ENCODE results near the gene TM9SF1. TPM values are rescaled to one million over a fixed set of nuclear protein-coding genes. Genes with fewer than 3 reads are reported as not detected.
A peak's percentile ranks its signal among the peaks of the same experiment; 100 is the strongest.

TM9SF1 gene
- total and polyA plus RNA-seq, 2 of the 13 experiments (the other 11 are each of a cell fraction or from before 2014, with no cell fraction given) = 83.2 to 110 TPM

DNA sequence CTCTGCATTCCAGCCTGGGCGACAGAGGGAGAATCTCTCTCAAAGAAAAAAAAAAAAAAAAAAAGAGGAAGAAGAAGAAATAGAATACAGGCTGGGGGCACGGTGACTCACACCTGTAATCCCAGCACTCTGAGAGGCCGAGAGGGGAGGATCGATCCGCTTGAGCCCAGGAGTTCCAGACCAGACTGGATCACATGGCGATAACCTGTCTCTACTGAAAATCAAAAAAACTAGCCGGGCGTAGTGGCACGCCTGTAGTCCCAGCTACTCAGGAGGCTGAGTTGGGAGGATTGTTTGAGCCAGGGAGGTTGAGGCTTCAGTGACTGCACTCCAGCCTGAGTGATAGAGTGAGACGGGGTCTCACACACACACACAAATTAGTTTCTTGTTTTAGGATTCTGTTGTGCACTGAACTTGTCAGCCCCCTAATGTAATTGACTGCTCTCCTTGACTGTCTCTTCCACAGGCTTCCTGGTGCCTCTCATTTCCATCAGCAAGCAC, 48.1 kb upstream of the TM9SF1 start (continued):
- TF ChIP-seq, protein P1, sequence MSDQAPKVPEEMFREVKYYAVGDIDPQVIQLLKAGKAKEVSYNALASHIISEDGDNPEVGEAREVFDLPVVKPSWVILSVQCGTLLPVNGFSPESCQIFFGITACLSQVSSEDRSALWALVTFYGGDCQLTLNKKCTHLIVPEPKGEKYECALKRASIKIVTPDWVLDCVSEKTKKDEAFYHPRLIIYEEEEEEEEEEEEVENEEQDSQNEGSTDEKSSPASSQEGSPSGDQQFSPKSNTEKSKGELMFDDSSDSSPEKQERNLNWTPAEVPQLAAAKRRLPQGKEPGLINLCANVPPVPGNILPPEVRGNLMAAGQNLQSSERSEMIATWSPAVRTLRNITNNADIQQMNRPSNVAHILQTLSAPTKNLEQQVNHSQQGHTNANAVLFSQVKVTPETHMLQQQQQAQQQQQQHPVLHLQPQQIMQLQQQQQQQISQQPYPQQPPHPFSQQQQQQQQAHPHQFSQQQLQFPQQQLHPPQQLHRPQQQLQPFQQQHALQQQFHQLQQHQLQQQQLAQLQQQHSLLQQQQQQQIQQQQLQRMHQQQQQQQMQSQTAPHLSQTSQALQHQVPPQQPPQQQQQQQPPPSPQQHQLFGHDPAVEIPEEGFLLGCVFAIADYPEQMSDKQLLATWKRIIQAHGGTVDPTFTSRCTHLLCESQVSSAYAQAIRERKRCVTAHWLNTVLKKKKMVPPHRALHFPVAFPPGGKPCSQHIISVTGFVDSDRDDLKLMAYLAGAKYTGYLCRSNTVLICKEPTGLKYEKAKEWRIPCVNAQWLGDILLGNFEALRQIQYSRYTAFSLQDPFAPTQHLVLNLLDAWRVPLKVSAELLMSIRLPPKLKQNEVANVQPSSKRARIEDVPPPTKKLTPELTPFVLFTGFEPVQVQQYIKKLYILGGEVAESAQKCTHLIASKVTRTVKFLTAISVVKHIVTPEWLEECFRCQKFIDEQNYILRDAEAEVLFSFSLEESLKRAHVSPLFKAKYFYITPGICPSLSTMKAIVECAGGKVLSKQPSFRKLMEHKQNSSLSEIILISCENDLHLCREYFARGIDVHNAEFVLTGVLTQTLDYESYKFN (CRISPR knock-in tag; conservative IDR thresholded peaks at IDR 0.05) = no peak; the same call in 1 of the 2 replicates
- TF ChIP-seq ZMYM3 (CRISPR knock-in tag; IDR thresholded peaks at IDR 0.05) = peak; percentile 76
- TF ChIP-seq JUND (CRISPR knock-in tag; IDR thresholded peaks at IDR 0.05) = no peak
- TF ChIP-seq, protein P2, sequence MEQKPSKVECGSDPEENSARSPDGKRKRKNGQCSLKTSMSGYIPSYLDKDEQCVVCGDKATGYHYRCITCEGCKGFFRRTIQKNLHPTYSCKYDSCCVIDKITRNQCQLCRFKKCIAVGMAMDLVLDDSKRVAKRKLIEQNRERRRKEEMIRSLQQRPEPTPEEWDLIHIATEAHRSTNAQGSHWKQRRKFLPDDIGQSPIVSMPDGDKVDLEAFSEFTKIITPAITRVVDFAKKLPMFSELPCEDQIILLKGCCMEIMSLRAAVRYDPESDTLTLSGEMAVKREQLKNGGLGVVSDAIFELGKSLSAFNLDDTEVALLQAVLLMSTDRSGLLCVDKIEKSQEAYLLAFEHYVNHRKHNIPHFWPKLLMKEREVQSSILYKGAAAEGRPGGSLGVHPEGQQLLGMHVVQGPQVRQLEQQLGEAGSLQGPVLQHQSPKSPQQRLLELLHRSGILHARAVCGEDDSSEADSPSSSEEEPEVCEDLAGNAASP (CRISPR knock-in tag; IDR thresholded peaks at IDR 0.05; ENCODE audit: borderline replicate concordance) = no peak
- TF ChIP-seq ADNP (CRISPR knock-in tag; IDR thresholded peaks at IDR 0.05) = no peak
- no peak for TF ChIP-seq ASH2L (IDR thresholded peaks at IDR 0.05; ENCODE audit: insufficient read length, low read depth, low read length)
- TF ChIP-seq TEAD3 (CRISPR knock-in tag; optimal IDR thresholded peaks at IDR 0.05; ENCODE audit: borderline replicate concordance) = peak; percentile 36
- TF ChIP-seq, protein P3, sequence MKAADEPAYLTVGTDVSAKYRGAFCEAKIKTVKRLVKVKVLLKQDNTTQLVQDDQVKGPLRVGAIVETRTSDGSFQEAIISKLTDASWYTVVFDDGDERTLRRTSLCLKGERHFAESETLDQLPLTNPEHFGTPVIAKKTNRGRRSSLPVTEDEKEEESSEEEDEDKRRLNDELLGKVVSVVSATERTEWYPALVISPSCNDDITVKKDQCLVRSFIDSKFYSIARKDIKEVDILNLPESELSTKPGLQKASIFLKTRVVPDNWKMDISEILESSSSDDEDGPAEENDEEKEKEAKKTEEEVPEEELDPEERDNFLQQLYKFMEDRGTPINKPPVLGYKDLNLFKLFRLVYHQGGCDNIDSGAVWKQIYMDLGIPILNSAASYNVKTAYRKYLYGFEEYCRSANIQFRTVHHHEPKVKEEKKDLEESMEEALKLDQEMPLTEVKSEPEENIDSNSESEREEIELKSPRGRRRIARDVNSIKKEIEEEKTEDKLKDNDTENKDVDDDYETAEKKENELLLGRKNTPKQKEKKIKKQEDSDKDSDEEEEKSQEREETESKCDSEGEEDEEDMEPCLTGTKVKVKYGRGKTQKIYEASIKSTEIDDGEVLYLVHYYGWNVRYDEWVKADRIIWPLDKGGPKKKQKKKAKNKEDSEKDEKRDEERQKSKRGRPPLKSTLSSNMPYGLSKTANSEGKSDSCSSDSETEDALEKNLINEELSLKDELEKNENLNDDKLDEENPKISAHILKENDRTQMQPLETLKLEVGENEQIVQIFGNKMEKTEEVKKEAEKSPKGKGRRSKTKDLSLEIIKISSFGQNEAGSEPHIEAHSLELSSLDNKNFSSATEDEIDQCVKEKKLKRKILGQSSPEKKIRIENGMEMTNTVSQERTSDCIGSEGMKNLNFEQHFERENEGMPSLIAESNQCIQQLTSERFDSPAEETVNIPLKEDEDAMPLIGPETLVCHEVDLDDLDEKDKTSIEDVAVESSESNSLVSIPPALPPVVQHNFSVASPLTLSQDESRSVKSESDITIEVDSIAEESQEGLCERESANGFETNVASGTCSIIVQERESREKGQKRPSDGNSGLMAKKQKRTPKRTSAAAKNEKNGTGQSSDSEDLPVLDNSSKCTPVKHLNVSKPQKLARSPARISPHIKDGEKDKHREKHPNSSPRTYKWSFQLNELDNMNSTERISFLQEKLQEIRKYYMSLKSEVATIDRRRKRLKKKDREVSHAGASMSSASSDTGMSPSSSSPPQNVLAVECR (CRISPR knock-in tag; IDR thresholded peaks at IDR 0.05; ENCODE audit: borderline replicate concordance) = no peak
- 0 out of 2 replicates have a peak, but pooled peaks have one; percentile 53 for TF ChIP-seq TSC22D2 (CRISPR knock-in tag; IDR thresholded peaks at IDR 0.05; ENCODE audit: borderline replicate concordance)
- TF ChIP-seq REPIN1 (CRISPR knock-in tag; IDR thresholded peaks at IDR 0.05; ENCODE audit: borderline replicate concordance, low read depth) = no peak
- TF ChIP-seq ZNF12 (CRISPR knock-in tag; IDR thresholded peaks at IDR 0.05) = 0 out of 2 replicates have a peak, but pooled peaks have one; percentile 2
- TF ChIP-seq TFAP4 (IDR thresholded peaks at IDR 0.05; ENCODE audit: borderline replicate concordance, low read depth) = no peak
- TF ChIP-seq KDM1A (CRISPR knock-in tag; IDR thresholded peaks at IDR 0.05) = 0 out of 2 replicates have a peak, but pooled peaks have one; percentile 7
- no peak for TF ChIP-seq LCORL (IDR thresholded peaks at IDR 0.05)
- no peak; the same call in 1 of the 2 replicates for TF ChIP-seq LCORL (CRISPR knock-in tag; IDR thresholded peaks at IDR 0.05)
- 0 out of 2 replicates have a peak, but pooled peaks have one; percentile 8 for TF ChIP-seq ZNF782 (CRISPR knock-in tag; IDR thresholded peaks at IDR 0.05; ENCODE audit: borderline replicate concordance)
- TF ChIP-seq TP53 (CRISPR knock-in tag; conservative IDR thresholded peaks at IDR 0.05) = no peak
- no peak for TF ChIP-seq ZNF207 (IDR thresholded peaks at IDR 0.05; ENCODE audit: borderline replicate concordance)
- TF ChIP-seq TRIM22 (IDR thresholded peaks at IDR 0.05) = no peak
